H1 (cell line): ENCODE results near the gene FBXW8. TPM values are rescaled to one million over a fixed set of nuclear protein-coding genes. Genes with fewer than 3 reads are reported as not detected.

Experiments
- CTCF ChIA-PET: fragments of 300-600 bp; sonication (Branson Sonifier 250); formaldehyde crosslinking; loops from one replicate; lab custom pipeline; 2021; ENCODE audit not compliant: partially characterized antibody; lab: Charles Lee
- POLR2A ChIA-PET: fragments of 300-600 bp; sonication (Branson Sonifier 250); formaldehyde crosslinking; loops from one replicate; lab custom pipeline; 2021; ENCODE audit warnings: inconsistent platforms; ENCODE audit not compliant: partially characterized antibody; lab: Charles Lee
- DNase-seq, 2 experiments: peaks; one replicate each; pipeline versions ENCODE4 v3.0.0 to v3.0.0-alpha.2; 2010 to 2022; ENCODE audit warnings: low spot score in 2 of 2, low read depth in 1 of 2, mixed read lengths in 1 of 2
- FAIRE-seq: peaks from 2 replicates; lab custom pipeline; 2011; peaks lifted over from hg19 to GRCh38; lab: Jason Lieb, UNC
- H2AFZ ChIP-seq: 2 replicates; pipeline ENCODE4 v1.8.1; 2012; ENCODE audit warnings: low read length, inconsistent platforms
- H2AK5ac ChIP-seq: 2 replicates; pipeline ENCODE4 v1.6.1; 2013; ENCODE audit warnings: low read depth, low read length
- H2BK120ac ChIP-seq: replicated peaks from 2 replicates; pipeline ENCODE3; 2013; ENCODE audit warnings: low read depth, low read length, inconsistent platforms
- H2BK12ac ChIP-seq: 2 replicates; pipeline ENCODE4 v1.6.1; 2013; ENCODE audit warnings: low read depth, low read length
- H2BK15ac ChIP-seq: 2 replicates; pipeline ENCODE4 v1.6.1; 2013; ENCODE audit warnings: low read length
- H2BK20ac ChIP-seq: 2 replicates; pipeline ENCODE4 v1.6.1; 2013; ENCODE audit warnings: low read length
- H2BK5ac ChIP-seq: 2 replicates; pipeline ENCODE4 v1.6.1; 2013; ENCODE audit warnings: low read depth, low read length
- H3K14ac ChIP-seq: 2 replicates; pipeline ENCODE4 v1.6.1; 2013; ENCODE audit warnings: inconsistent platforms; ENCODE audit not compliant: insufficient read length
- H3K18ac ChIP-seq: 2 replicates; pipeline ENCODE4 v1.6.1; 2013; ENCODE audit warnings: low read length; ENCODE audit errors: extremely low read depth
- H3K23ac ChIP-seq: 2 replicates; pipeline ENCODE4 v1.6.1; 2013; ENCODE audit warnings: inconsistent platforms; ENCODE audit not compliant: insufficient read length
- H3K23me2 ChIP-seq: 2 replicates; pipeline ENCODE4 v1.6.1; 2013; ENCODE audit warnings: low read depth, low read length
- H3K27ac ChIP-seq: 2 replicates; pipeline ENCODE4 v1.6.1; 2011; ENCODE audit warnings: low read depth, low read length, inconsistent platforms
- H3K27me3 ChIP-seq, 4 experiments: replicated peaks in 1 of 4; 1 replicate in 1 of 4; 2 replicates in 3 of 4; pipeline versions ENCODE4 v1.6.1 to v1.8.1; 2011 to 2013; ENCODE audit warnings: low read length in 3 of 4, mild to moderate bottlenecking in 3 of 4, inconsistent platforms in 2 of 4, mixed read lengths in 2 of 4, moderate library complexity in 1 of 4; ENCODE audit not compliant: control insufficient read depth in 3 of 4, insufficient read depth in 3 of 4; ENCODE audit errors: extremely low read depth in 1 of 4
- H3K36me3 ChIP-seq, 4 experiments: 2 replicates each; pipeline versions ENCODE4 v1.6.1 to v1.8.1; 2011 to 2013; ENCODE audit warnings: mild to moderate bottlenecking in 4 of 4, low read length in 3 of 4, moderate library complexity in 2 of 4, control low read depth in 1 of 4, inconsistent platforms in 1 of 4; ENCODE audit not compliant: insufficient read depth in 4 of 4, control insufficient read depth in 2 of 4
- H3K4ac ChIP-seq: replicated peaks from 2 replicates; pipeline ENCODE3; 2013; ENCODE audit warnings: low read length, low read depth, mixed read lengths, inconsistent platforms; ENCODE audit not compliant: insufficient read length
- H3K4me1 ChIP-seq, 4 experiments: replicated peaks in 1 of 4; 1 replicate in 1 of 4; 2 replicates in 3 of 4; pipeline versions ENCODE4 v1.6.1 to v1.8.1; 2011 to 2013; ENCODE audit warnings: low read length in 3 of 4, inconsistent platforms in 2 of 4, mixed read lengths in 1 of 4; ENCODE audit not compliant: insufficient read depth in 4 of 4, control insufficient read depth in 3 of 4
- H3K4me2 ChIP-seq, 2 experiments: 2 replicates each; pipeline versions ENCODE4 v1.6.1 to v1.8.1; 2011 to 2013; ENCODE audit warnings: low read depth in 2 of 2, low read length in 2 of 2, control low read depth in 1 of 2, inconsistent platforms in 1 of 2, mild to moderate bottlenecking in 1 of 2; ENCODE audit not compliant: insufficient read depth in 1 of 2
- H3K4me3 ChIP-seq, 4 experiments: fragments of 200-600, 300-600 bp in 1 of 4; sonication (generic), shearing (Covaris generic), sonication (Bioruptor Twin) in 1 of 4; 2 replicates each; pipeline versions ENCODE4 v1.5.1 to v1.8.1; 2011 to 2016; ENCODE audit warnings: low read length in 4 of 4, low read depth in 3 of 4, control low read depth in 2 of 4, inconsistent platforms in 2 of 4, mild to moderate bottlenecking in 2 of 4, mixed read lengths in 1 of 4, moderate library complexity in 1 of 4; ENCODE audit not compliant: insufficient read depth in 2 of 4; ENCODE audit errors: extremely low read depth in 1 of 4
- H3K56ac ChIP-seq: replicated peaks from 2 replicates; pipeline ENCODE3; 2013; ENCODE audit warnings: low read depth, mild to moderate bottlenecking, mixed read lengths, low read length, inconsistent platforms; ENCODE audit not compliant: insufficient read length
- H3K79me1 ChIP-seq: 2 replicates; pipeline ENCODE4 v1.6.1; 2013; ENCODE audit warnings: low read depth, low read length, control low read depth
- H3K79me2 ChIP-seq, 2 experiments: 2 replicates each; pipeline versions ENCODE4 v1.6.1 to v1.8.1; 2012 to 2013; ENCODE audit warnings: low read length in 2 of 2, mild to moderate bottlenecking in 2 of 2, inconsistent platforms in 1 of 2; ENCODE audit not compliant: insufficient read depth in 2 of 2, control insufficient read depth in 1 of 2
- H3K9ac ChIP-seq, 4 experiments: replicated peaks in 1 of 4; 1 replicate in 1 of 4; 2 replicates in 3 of 4; pipeline versions ENCODE4 v1.6.1 to v1.8.1; 2011 to 2013; ENCODE audit warnings: low read depth in 3 of 4, low read length in 3 of 4, control low read depth in 2 of 4, mild to moderate bottlenecking in 2 of 4, moderate library complexity in 2 of 4, inconsistent platforms in 1 of 4; ENCODE audit errors: extremely low read depth in 1 of 4
- H3K9me3 ChIP-seq, 2 experiments: 2 replicates each; pipeline versions ENCODE4 v1.6.1 to v1.8.1; 2012 to 2013; ENCODE audit warnings: mild to moderate bottlenecking in 2 of 2, moderate library complexity in 2 of 2, control low read depth in 1 of 2, inconsistent platforms in 1 of 2, low read depth in 1 of 2, low read length in 1 of 2, mixed read lengths in 1 of 2; ENCODE audit not compliant: insufficient read depth in 2 of 2
- H4K20me1 ChIP-seq, 2 experiments: replicated peaks in 1 of 2; 2 replicates each; pipeline versions ENCODE3 to v1.8.1; 2011 to 2013; ENCODE audit warnings: inconsistent platforms in 2 of 2, low read length in 2 of 2, mild to moderate bottlenecking in 1 of 2; ENCODE audit not compliant: insufficient read depth in 2 of 2, control insufficient read depth in 1 of 2
- H4K5ac ChIP-seq: 2 replicates; pipeline ENCODE4 v1.6.1; 2013; ENCODE audit warnings: low read length, low read depth, mixed read lengths, inconsistent platforms; ENCODE audit not compliant: insufficient read length
- H4K8ac ChIP-seq: 2 replicates; pipeline ENCODE4 v1.8.0; 2013; ENCODE audit warnings: mild to moderate bottlenecking, moderate library complexity, low read length, inconsistent platforms; ENCODE audit not compliant: insufficient read depth; ENCODE audit errors: extremely low read depth
- H4K91ac ChIP-seq: replicated peaks from 2 replicates; pipeline ENCODE3; 2013; ENCODE audit warnings: low read length, mixed read lengths, inconsistent platforms; ENCODE audit not compliant: insufficient read length
- CBX5 ChIP-seq: fragments of 300-800, 300-1000 bp; sonication (generic); IDR thresholded peaks from 2 replicates; pipeline ENCODE4 v1.7.1; 2016; ENCODE audit warnings: antibody characterized with exemption, low read length, low read depth
- CTBP2 ChIP-seq: IDR thresholded peaks from 2 replicates; pipeline ENCODE4 v1.7.0; 2011; ENCODE audit warnings: borderline replicate concordance, mild to moderate bottlenecking, moderate library complexity, mixed read lengths, low read length; ENCODE audit not compliant: insufficient read depth, insufficient read length
- EP300 ChIP-seq, 2 experiments: IDR thresholded peaks; 1 replicate in 1 of 2; 2 replicates in 1 of 2; pipeline ENCODE4 v1.6.1; 2011 to 2012; ENCODE audit warnings: low read depth in 2 of 2, low read length in 2 of 2, mild to moderate bottlenecking in 2 of 2, borderline replicate concordance in 1 of 2, inconsistent platforms in 1 of 2, moderate library complexity in 1 of 2
- MAFK ChIP-seq: IDR thresholded peaks from 2 replicates; pipeline ENCODE4 v1.6.1; 2012; ENCODE audit warnings: low read depth, mild to moderate bottlenecking, improper control_type of control experiment, low read length
- RAD21 ChIP-seq, 2 experiments: IDR thresholded peaks in 1 of 2; conservative IDR thresholded peaks in 1 of 2; 2 replicates each; pipeline ENCODE4 v1.6.1; 2011; ENCODE audit warnings: low read depth in 2 of 2, low read length in 2 of 2, improper control_type of control experiment in 1 of 2, inconsistent platforms in 1 of 2, mild to moderate bottlenecking in 1 of 2, moderate library complexity in 1 of 2
- SP2 ChIP-seq: IDR thresholded peaks from 2 replicates; pipeline ENCODE4 v1.6.1; 2012; ENCODE audit warnings: mild to moderate bottlenecking, low read length, inconsistent platforms
- TBP ChIP-seq: IDR thresholded peaks from 2 replicates; pipeline ENCODE4 v1.6.1; 2011; ENCODE audit warnings: low read depth, low read length, improper control_type of control experiment
- polyA plus RNA-seq, 7 experiments: library from polyadenylated mRNA; depleted of rRNA in 3 of 7; stranded (reverse) in 5 of 7; unstranded in 2 of 7; fragments of >200 nt in 5 of 7; fragments of 200-250 nt in 2 of 7; gene quantifications; 1 replicate in 5 of 7; 2 replicates in 1 of 7; 4 replicates in 1 of 7; pipeline versions ENCODE4 v1.2.1 to v1.2.3, GENCODE V29; 2011 to 2013; ENCODE audit warnings: missing spikeins in 2 of 7, mixed read lengths in 2 of 7
- total RNA-seq: library from RNA; stranded (reverse); fragmentation: NEBNext Ultra II Directional; extraction: Animal tissue kit (Norgen Biotek cat#: 25700); gene quantifications from 2 replicates; pipeline ENCODE4 v1.2.1, GENCODE V29; 2021
- TF ChIP-seq, protein P1 (sequence below): IDR thresholded peaks from 2 replicates; pipeline ENCODE4 v1.6.1; 2012; ENCODE audit warnings: inconsistent platforms

FBXW8 gene
- total and polyA plus RNA-seq, 2 of the 8 experiments (the other 6 are each of a cell fraction or from before 2014, with no cell fraction given), result 15.8 to 16.0 TPM

DNA sequence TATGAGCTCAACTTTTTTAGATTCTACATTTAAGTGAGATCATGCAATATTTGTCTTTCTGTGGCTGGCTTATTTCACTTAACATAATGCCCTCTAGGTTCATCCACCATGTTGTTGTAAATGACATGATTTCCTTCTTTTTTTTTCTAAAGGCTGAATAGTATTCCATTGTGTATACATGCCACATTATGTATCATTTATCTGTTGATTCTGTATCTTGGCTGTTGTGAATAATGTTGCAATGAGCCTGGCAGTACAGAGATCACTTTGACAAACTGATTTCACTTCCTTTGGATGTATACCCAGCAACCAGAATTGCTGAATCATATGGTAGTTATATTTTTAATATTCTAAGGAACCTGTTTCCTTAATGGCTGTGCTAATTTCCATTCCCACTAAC, 19.1 kb downstream of the FBXW8 start:
- no peak overlapping the region for H2BK5ac ChIP-seq
- ChIA-PET CTCF (no interaction called here), POLR2A (interaction anchor here (1.2 kb wide), 1 partner anchor 10 kb away, joined by 3 read pairs; no protein-coding TSS in a partner anchor)
- no peaks in the 10 kb centered on the region for H3K23me2 ChIP-seq
- no peaks in the 10 kb centered on the region for H3K27me3 ChIP-seq
- H2BK12ac ChIP-seq, result no peak overlapping the region
- no peak overlapping the region for H4K8ac ChIP-seq
- H2BK20ac ChIP-seq, result no peak overlapping the region
- peaks cover 0 to 23% (median 3%) of the 10 kb centered on the region in 4 experiments; a peak in 6 of 8 replicates for H3K36me3 ChIP-seq
- H3K9ac ChIP-seq, result no peak overlapping the region
- no peak overlapping the region for H3K18ac ChIP-seq
- no peak overlapping the region for H3K4me3 ChIP-seq
- no peak overlapping the region for H3K4me2 ChIP-seq
- no peak for DNase-seq
- H4K5ac ChIP-seq, result no peak overlapping the region
- no peak overlapping the region for H3K56ac ChIP-seq
- no peak overlapping the region for H3K4ac ChIP-seq
- no peaks in the 10 kb centered on the region for H3K79me1 ChIP-seq
- no peak for TF ChIP-seq CTBP2
- no peak for TF ChIP-seq RAD21 (IDR thresholded peaks at IDR 0.05 in 1 of 2, conservative IDR thresholded peaks at IDR 0.05 in 1 of 2; ENCODE audit: low read depth in 2 of 2, low read length in 2 of 2)
- no peak for TF ChIP-seq TBP
- TF ChIP-seq EP300 (IDR thresholded peaks at IDR 0.05; ENCODE audit: borderline replicate concordance in 1 of 2, low read depth in 2 of 2, low read length in 2 of 2), result no peak
- no peak for TF ChIP-seq MAFK
- TF ChIP-seq CBX5, result no peak
- no peak for TF ChIP-seq SP2
- TF ChIP-seq, protein P1, sequence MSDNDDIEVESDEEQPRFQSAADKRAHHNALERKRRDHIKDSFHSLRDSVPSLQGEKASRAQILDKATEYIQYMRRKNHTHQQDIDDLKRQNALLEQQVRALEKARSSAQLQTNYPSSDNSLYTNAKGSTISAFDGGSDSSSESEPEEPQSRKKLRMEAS, result no peak
- no peaks in the 10 kb centered on the region for H4K20me1 ChIP-seq
- no peak overlapping the region for H2BK120ac ChIP-seq
- H3K23ac ChIP-seq, result no peak overlapping the region
- no peak overlapping the region for H2AK5ac ChIP-seq
- H3K9me3 ChIP-seq, result no peaks in the 10 kb centered on the region
- H2BK15ac ChIP-seq, result no peak overlapping the region
- no peaks in the 10 kb centered on the region for H3K79me2 ChIP-seq
- H3K27ac ChIP-seq, result no peak overlapping the region
- FAIRE-seq, result no peak
- no peak overlapping the region for H4K91ac ChIP-seq
- H3K14ac ChIP-seq, result no peak overlapping the region
- peaks cover 0 to 3% (median 0%) of the 10 kb centered on the region in 4 experiments; a peak in 1 of 7 replicates for H3K4me1 ChIP-seq
- no peak overlapping the region for H2AFZ ChIP-seq
